WTC11 (cell line): Measurements from ENCODE around the gene UMOD.

Experiments used
- AFF4 ChIP-seq: sonication (generic); formaldehyde crosslinking; IDR thresholded peaks from 2 replicates; pipeline ENCODE4 v1.8.1; 2023; ENCODE audit warnings: mild to moderate bottlenecking, missing genetic modification reagents, borderline replicate concordance
- CTCF ChIP-seq: fragments of 200-600 bp; IDR thresholded peaks from 2 replicates; pipeline ENCODE4 v1.8.0; 2022; ENCODE audit warnings: antibody characterized with exemption
- E2F4 ChIP-seq: sonication (generic); formaldehyde crosslinking; IDR thresholded peaks from 2 replicates; pipeline ENCODE4 v1.8.1; 2022; ENCODE audit warnings: low read depth, mild to moderate bottlenecking, moderate library complexity, missing genetic modification reagents, borderline replicate concordance
- ETV6 ChIP-seq: sonication (generic); formaldehyde crosslinking; IDR thresholded peaks from 2 replicates; pipeline ENCODE4 v1.8.1; 2022; ENCODE audit warnings: mild to moderate bottlenecking, missing genetic modification reagents
- IRF2 ChIP-seq: sonication (generic); formaldehyde crosslinking; IDR thresholded peaks from 2 replicates; pipeline ENCODE4 v1.8.0; 2022; ENCODE audit warnings: low read depth, missing genetic modification reagents, borderline replicate concordance
- NFE2L1 ChIP-seq: sonication (generic); formaldehyde crosslinking; IDR thresholded peaks from 2 replicates; pipeline ENCODE4 v1.8.1; 2023; ENCODE audit warnings: missing genetic modification reagents
- RELA ChIP-seq: sonication (generic); formaldehyde crosslinking; IDR thresholded peaks from 2 replicates; pipeline ENCODE4 v1.8.1; 2022; ENCODE audit warnings: missing genetic modification reagents, mild to moderate bottlenecking, borderline replicate concordance
- ZNF219 ChIP-seq: sonication (generic); formaldehyde crosslinking; IDR thresholded peaks from 2 replicates; pipeline ENCODE4 v1.8.0; 2023; ENCODE audit warnings: missing genetic modification reagents, mild to moderate bottlenecking, borderline replicate concordance
- ZNF232 ChIP-seq: sonication (generic); formaldehyde crosslinking; IDR thresholded peaks from 2 replicates; pipeline ENCODE4 v1.8.0; 2022; ENCODE audit warnings: mild to moderate bottlenecking, missing genetic modification reagents
- ZNF263 ChIP-seq: sonication (generic); formaldehyde crosslinking; IDR thresholded peaks from 2 replicates; pipeline ENCODE4 v1.8.1; 2022; ENCODE audit warnings: low read depth, mild to moderate bottlenecking, moderate library complexity, missing genetic modification reagents
- ZNF396 ChIP-seq: fragments of 250-450 bp; sonication (Bioruptor Pico); IDR thresholded peaks from 2 replicates; pipeline ENCODE4 v1.8.0; 2021; ENCODE audit warnings: mild to moderate bottlenecking, moderate library complexity, borderline replicate concordance
- ZSCAN18 ChIP-seq: fragments of 250-450 bp; sonication (Bioruptor Pico); IDR thresholded peaks from 2 replicates; pipeline ENCODE4 v2.1.2; 2022; ENCODE audit warnings: mild to moderate bottlenecking, moderate library complexity
- TF ChIP-seq, protein P1 (sequence below): sonication (generic); formaldehyde crosslinking; IDR thresholded peaks from 2 replicates; pipeline ENCODE4 v1.8.0; 2022; ENCODE audit warnings: mild to moderate bottlenecking, missing genetic modification reagents
- TF ChIP-seq, protein P2 (sequence below): sonication (generic); formaldehyde crosslinking; IDR thresholded peaks from 2 replicates; pipeline ENCODE4 v1.8.1; 2023; ENCODE audit warnings: mild to moderate bottlenecking, missing genetic modification reagents

DNA sequence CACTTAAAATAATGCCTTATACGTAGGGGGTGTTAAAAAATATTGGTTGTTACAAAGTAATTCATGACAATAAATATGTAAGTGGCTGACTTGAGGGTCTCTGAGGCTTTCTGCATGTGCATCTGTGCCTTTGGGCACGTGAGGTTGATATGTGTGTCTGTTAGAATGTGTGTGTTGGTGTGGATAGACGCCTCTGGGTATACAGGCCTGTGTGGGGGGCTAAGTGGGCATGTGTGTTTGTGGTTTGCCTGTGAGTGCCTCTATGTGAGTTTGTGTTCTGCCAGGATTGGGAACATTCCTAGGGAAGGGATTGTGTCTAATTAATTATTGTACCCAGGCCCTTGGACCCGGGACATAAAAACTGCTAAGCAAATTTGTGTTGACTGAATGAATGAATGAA, 44.2 kb downstream of the UMOD start:
- TF ChIP-seq CTCF (no peak), NFE2L1 (CRISPR knock-in tag) (no peak), RELA (CRISPR knock-in tag) (no peak), ZNF232 (CRISPR knock-in tag) (no peak), ETV6 (CRISPR knock-in tag) (no peak), ZNF219 (CRISPR knock-in tag) (no peak), ZNF396 (CRISPR knock-in tag) (no peak), E2F4 (CRISPR knock-in tag) (no peak), IRF2 (CRISPR knock-in tag) (no peak), AFF4 (CRISPR knock-in tag) (no peak), ZSCAN18 (CRISPR knock-in tag) (no peak), ZNF263 (CRISPR knock-in tag) (no peak)
- TF ChIP-seq, protein P1, sequence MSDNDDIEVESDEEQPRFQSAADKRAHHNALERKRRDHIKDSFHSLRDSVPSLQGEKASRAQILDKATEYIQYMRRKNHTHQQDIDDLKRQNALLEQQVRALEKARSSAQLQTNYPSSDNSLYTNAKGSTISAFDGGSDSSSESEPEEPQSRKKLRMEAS: no peak
- TF ChIP-seq, protein P2, sequence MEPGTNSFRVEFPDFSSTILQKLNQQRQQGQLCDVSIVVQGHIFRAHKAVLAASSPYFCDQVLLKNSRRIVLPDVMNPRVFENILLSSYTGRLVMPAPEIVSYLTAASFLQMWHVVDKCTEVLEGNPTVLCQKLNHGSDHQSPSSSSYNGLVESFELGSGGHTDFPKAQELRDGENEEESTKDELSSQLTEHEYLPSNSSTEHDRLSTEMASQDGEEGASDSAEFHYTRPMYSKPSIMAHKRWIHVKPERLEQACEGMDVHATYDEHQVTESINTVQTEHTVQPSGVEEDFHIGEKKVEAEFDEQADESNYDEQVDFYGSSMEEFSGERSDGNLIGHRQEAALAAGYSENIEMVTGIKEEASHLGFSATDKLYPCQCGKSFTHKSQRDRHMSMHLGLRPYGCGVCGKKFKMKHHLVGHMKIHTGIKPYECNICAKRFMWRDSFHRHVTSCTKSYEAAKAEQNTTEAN (CRISPR knock-in tag): no peak
